MCF 10A (cell line): ENCODE data around the gene CCT6B. TPM values are rescaled to one million over a fixed set of nuclear protein-coding genes. Genes with fewer than 3 reads are reported as not detected.

Experiments
- BruUV-seq: library from RNA; stranded (reverse); fragments of 400-500 nt; replicated peaks from 2 replicates; lab custom pipeline; 2021; lab: Mats Ljungman, UMichigan
- CTCF ChIA-PET: fragments of 300-600 bp; sonication (Branson Sonifier 250); formaldehyde crosslinking; extraction: SDS; loops from one replicate; lab custom pipeline; 2021; ENCODE audit warnings: antibody characterized with exemption, inconsistent platforms; lab: Yijun Ruan, JAX
- POLR2A ChIA-PET: fragments of 300-600, 350-650 bp; sonication (Branson Sonifier 250); formaldehyde crosslinking; extraction: SDS; loops from one replicate; lab custom pipeline; 2020; ENCODE audit warnings: antibody characterized with exemption, inconsistent platforms; lab: Yijun Ruan, JAX
- DNase-seq: peaks from one replicate; pipeline ENCODE4 v3.0.0-alpha.2; 2018; ENCODE audit not compliant: unreplicated experiment
- H3K27ac Mint-ChIP-seq: one replicate; pipeline ENCODE4 v1.8.0; 2022; ENCODE audit warnings: mild to moderate bottlenecking, low read depth, mixed read lengths; ENCODE audit not compliant: unreplicated experiment
- H3K27me3 Mint-ChIP-seq: one replicate; pipeline ENCODE4 v1.8.0; 2022; ENCODE audit warnings: mixed read lengths; ENCODE audit not compliant: insufficient read depth, unreplicated experiment
- H3K36me3 Mint-ChIP-seq: one replicate; pipeline ENCODE4 v1.8.0; 2022; ENCODE audit warnings: mild to moderate bottlenecking, moderate library complexity, mixed read lengths; ENCODE audit not compliant: insufficient read depth, unreplicated experiment
- H3K4me1 Mint-ChIP-seq: one replicate; pipeline ENCODE4 v1.8.0; 2022; ENCODE audit warnings: mixed read lengths; ENCODE audit not compliant: insufficient read depth, unreplicated experiment
- H3K4me3 Mint-ChIP-seq: one replicate; pipeline ENCODE4 v1.8.0; 2022; ENCODE audit warnings: mild to moderate bottlenecking, moderate library complexity, mixed read lengths; ENCODE audit not compliant: unreplicated experiment
- H3K9me3 Mint-ChIP-seq: one replicate; pipeline ENCODE4 v1.8.0; 2022; ENCODE audit warnings: mixed read lengths; ENCODE audit not compliant: unreplicated experiment
- intact Hi-C: fragments of 100-400 bp; cut with micrococcal nuclease; formaldehyde crosslinking; loops from 2 replicates; pipeline ENCODE4 v1.14.1; 2022
- total RNA-seq: library from RNA; stranded (reverse); gene quantifications from 2 replicates; pipeline ENCODE4 v1.2.3, GENCODE V29; 2022
- TF ChIP-seq, protein P1 (sequence below): fragments of 200-600 bp; IDR thresholded peaks from one replicate; pipeline ENCODE4 v1.8.0; 2022; ENCODE audit warnings: antibody characterized with exemption, mild to moderate bottlenecking; ENCODE audit not compliant: unreplicated experiment

CCT6B gene
- total RNA-seq, 1 experiment from 2014 or later: 5.7 TPM

DNA sequence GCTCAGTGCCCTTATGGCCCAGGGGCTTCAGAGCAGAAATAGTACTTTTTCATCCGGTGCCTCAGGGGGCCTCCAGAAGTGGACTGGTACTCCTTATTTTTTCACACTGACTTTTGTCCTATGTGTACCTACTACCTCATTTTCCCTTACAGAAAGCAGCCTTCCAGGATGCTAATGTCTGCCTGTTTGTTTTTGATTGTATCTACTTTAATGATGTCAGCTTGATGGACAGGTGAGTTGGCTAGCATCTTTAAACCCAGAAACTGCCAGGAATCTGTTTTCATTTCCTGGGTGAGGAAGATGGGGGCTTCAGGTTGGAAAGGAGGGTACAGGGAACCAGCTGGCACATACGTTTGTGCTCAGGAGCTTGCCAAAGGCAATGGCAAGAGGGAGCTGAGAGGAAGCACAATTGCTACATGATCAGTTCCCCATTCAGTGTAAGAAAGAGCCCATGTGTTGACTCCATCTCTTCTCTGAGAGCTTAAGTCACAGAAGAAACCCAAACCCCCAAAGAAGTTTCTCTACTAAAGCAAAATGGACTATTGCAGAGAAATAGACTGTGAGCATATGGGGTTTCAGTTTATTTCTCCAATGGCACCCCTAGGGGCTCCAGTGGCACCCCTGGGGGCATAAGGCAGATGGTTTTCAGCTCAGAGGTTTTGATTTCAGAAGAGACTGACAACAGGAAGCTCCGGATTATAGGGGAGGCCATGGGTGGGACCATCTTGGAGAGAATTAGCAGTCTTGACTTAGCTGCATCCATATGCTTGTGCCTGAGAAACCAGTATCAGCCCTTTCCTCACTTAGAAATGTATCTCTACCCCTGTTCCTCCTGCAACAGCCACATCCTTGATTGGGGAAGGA is 35.4 kb upstream of the CCT6B start:
- Mint-ChIP-seq H3K9me3 (no peaks in the 10 kb centered on the region), H3K27ac (no peak overlapping the region), H3K4me1 (no peaks in the 10 kb centered on the region), H3K27me3 (no peaks in the 10 kb centered on the region), H3K4me3 (no peak overlapping the region), H3K36me3 (peaks cover 25% of the 10 kb centered on the region)
- POLR2A ChIA-PET: interaction anchor here (1.3 to 1.4 kb wide), 2 partner anchors 23 to 123 kb away, joined by 3 to 4 read pairs; partner anchors contain the start of gene RAD51D
- no TSS peak for BruUV-seq
- intact Hi-C loops: loop anchor here (10.0 kb wide), 1 partner anchor 538 kb away; the partner anchor contains the start of gene SLFN12L
- no peak for DNase-seq
- CTCF ChIA-PET: interaction anchor here (0.6 to 7.9 kb wide), 8 partner anchors 10 to 124 kb away, joined by 3 to 97 read pairs (median 8); partner anchors contain the start of genes FNDC8, RAD51D and RFFL
- TF ChIP-seq, protein P1, sequence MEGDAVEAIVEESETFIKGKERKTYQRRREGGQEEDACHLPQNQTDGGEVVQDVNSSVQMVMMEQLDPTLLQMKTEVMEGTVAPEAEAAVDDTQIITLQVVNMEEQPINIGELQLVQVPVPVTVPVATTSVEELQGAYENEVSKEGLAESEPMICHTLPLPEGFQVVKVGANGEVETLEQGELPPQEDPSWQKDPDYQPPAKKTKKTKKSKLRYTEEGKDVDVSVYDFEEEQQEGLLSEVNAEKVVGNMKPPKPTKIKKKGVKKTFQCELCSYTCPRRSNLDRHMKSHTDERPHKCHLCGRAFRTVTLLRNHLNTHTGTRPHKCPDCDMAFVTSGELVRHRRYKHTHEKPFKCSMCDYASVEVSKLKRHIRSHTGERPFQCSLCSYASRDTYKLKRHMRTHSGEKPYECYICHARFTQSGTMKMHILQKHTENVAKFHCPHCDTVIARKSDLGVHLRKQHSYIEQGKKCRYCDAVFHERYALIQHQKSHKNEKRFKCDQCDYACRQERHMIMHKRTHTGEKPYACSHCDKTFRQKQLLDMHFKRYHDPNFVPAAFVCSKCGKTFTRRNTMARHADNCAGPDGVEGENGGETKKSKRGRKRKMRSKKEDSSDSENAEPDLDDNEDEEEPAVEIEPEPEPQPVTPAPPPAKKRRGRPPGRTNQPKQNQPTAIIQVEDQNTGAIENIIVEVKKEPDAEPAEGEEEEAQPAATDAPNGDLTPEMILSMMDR: no peak

DNA sequence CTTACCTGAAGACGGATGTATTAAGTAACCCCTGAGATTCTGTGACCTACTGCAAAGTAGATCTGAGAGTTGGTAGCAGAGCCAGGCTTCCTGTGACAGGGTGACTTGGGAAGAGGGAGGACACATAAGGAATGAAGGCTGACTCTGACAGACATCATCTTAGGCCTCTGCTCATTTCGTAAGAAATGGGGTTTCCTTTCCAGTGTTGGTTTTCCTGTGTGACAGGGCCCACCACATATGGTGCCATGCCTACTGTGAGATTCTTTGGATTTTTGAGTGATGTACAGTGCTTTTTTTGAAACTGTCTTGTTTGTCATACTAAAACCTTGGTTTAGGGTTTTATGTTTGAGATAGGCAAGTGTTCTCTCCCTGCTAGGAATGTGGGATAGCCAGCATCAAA is 31.8 kb upstream of the CCT6B start:
- ChIA-PET POLR2A (interaction anchor here (0.5 kb wide), 1 partner anchor 15 kb away, joined by 3 read pairs; no protein-coding TSS in a partner anchor), CTCF (interaction anchor here (1.5 to 3.8 kb wide), 2 partner anchors 97 to 126 kb away, joined by 3 to 38 read pairs; partner anchors contain the start of gene RAD51D)
- Mint-ChIP-seq H3K27me3 (no peaks in the 10 kb centered on the region), H3K4me1 (no peaks in the 10 kb centered on the region), H3K27ac (no peak overlapping the region), H3K9me3 (no peaks in the 10 kb centered on the region), H3K36me3 (peaks cover 48% of the 10 kb centered on the region), H3K4me3 (no peak overlapping the region)
- intact Hi-C loops: loop anchor here (10.0 kb wide), 1 partner anchor 542 kb away; the partner anchor contains the start of gene SLFN12L
- no TSS peak for BruUV-seq
- DNase-seq: no peak
- TF ChIP-seq, protein P1: no peak

DNA sequence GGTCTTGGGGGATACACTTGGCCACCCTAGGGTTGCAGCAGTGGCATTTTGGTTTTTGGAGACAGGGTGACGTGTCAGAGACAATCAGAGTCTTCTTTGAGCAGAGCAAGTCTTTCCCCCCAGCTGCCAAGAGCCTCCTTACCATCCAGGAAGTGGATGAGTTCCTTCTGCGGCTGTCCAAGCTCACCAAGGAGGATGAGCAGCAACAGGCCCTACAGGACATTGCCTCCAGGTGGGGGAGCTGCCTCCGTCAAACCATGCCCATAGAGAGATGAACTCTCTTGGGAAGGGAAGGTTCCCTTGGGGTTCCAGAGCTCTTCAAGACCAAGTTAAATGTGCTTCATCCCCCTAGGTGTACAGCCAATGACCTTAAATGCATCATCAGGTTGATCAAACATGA is 30.3 kb upstream of the CCT6B start:
- no peak overlapping the region for H3K4me3 Mint-ChIP-seq
- H3K9me3 Mint-ChIP-seq: no peaks in the 10 kb centered on the region
- no peak for DNase-seq
- BruUV-seq: no TSS peak
- ChIA-PET POLR2A (interaction anchor here (0.9 to 1.6 kb wide), 2 partner anchors 10 to 18 kb away, joined by 3 to 4 read pairs; no protein-coding TSS in a partner anchor), CTCF (interaction anchor here (0.7 to 3.8 kb wide), 4 partner anchors 10 to 128 kb away, joined by 3 to 38 read pairs (median 3); partner anchors contain the start of gene RAD51D)
- TF ChIP-seq, protein P1: no peak
- no peak overlapping the region for H3K27ac Mint-ChIP-seq
- intact Hi-C loops: loop anchor here (10.0 kb wide), 1 partner anchor 543 kb away; the partner anchor contains the start of gene SLFN12L
- peaks cover 58% of the 10 kb centered on the region for H3K36me3 Mint-ChIP-seq
- no peaks in the 10 kb centered on the region for H3K27me3 Mint-ChIP-seq
- H3K4me1 Mint-ChIP-seq: no peaks in the 10 kb centered on the region
